NCI-H510A treated with DMSO at 0.1 percent for 48 hours (cell line): ENCODE measurements around the gene ATAD3A.
"Not testable (repeated sequence)": the region's sequence is repeated elsewhere in the genome, so short reads cannot be mapped to it uniquely, and the experiment has no call there.

Source experiments
- DNase-seq: peaks from one replicate; lab custom pipeline; 2025; lab: John Stamatoyannopoulos, UW

ATAD3A gene

DNA sequence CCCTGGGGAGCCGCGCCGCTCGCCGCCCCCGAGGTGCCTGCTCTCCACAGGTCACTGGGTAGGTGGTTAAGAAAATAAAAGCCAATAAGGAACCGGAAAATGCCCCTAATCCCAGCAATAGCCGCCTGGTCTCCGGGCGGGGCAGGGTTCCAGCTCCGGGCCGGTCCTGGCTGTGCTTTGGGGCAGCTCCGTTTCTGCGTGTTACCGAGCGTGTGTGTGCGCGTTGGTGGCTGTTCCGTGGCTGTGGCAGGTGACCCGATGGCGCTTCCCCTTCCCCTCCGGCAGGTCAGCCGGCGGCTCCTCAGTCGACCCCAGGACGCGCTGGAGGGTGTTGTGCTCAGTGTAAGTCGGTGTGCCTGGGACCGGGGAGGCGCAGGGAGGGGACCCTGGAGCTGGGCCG lies 11.3 kb downstream of the ATAD3A start:
- not testable (repeated sequence) for DNase-seq

DNA sequence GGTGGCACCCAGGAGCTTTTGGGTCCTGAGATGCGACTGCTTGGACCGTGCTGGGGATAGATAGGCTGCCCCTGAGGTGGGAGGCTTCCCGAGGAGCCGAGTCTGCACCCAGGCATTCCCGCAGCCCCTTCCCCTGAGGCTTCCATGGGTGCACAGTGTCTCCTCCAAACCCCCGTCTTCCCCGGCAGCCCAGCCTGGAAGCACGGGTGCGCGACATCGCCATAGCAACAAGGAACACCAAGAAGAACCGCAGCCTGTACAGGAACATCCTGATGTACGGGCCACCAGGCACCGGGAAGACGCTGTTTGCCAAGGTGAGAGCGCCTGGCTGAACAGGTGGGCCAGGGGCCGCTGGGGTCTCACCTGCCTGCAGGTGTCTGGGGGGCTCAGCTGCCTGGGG lies 11.7 kb downstream of the ATAD3A start:
- DNase-seq = not testable (repeated sequence)

DNA sequence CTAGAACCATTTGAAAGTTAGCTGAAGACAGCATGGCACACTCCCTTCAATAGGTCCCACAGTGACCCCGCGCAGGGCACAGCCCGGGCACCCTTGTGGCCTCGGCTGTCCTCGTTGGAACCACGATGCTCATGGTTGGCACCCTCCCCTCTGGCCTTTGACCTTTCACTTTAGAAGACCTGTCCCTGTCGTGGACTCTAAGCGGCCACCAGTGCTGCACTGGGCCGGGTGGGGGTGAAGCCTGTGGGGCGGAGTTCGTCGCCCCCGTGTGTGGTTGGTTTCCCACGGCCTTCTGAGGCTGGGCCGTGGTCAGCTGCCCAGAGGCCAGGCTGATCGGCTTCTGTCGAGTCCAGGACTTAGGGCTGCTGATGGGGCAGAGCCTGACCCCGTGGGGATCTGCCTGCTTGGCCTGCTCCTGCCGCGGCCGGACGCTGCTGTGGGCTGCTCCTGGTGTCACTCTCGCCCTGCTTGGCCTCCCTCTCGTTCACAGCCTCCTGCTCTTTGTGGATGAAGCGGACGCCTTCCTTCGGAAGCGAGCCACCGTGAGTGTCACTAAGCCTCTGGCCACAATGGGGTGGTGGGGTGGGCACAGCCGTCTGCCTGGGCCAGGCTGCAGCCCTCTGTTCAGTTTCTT lies 12.9 kb downstream of the ATAD3A start:
- DNase-seq = not testable (repeated sequence)

DNA sequence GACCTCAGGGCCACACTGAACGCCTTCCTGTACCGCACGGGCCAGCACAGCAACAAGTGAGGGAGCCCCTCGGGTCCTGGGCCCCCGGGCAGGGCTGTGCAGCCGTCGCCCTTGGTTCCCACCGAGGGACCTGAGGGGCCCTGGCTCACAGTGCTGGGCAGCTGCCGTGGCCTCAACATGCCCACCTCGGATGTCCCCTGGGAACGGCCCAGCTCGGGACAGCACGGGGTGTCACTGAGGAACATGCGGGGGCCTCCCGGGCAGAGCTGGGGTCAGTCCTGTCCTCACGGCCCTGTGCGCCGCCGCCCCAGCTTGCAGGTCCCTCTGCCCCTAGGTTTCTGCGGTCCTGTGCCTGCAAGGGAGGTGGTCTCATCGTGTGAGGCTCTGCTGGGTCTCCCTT lies 14.5 kb downstream of the ATAD3A start:
- not testable (repeated sequence) for DNase-seq

DNA sequence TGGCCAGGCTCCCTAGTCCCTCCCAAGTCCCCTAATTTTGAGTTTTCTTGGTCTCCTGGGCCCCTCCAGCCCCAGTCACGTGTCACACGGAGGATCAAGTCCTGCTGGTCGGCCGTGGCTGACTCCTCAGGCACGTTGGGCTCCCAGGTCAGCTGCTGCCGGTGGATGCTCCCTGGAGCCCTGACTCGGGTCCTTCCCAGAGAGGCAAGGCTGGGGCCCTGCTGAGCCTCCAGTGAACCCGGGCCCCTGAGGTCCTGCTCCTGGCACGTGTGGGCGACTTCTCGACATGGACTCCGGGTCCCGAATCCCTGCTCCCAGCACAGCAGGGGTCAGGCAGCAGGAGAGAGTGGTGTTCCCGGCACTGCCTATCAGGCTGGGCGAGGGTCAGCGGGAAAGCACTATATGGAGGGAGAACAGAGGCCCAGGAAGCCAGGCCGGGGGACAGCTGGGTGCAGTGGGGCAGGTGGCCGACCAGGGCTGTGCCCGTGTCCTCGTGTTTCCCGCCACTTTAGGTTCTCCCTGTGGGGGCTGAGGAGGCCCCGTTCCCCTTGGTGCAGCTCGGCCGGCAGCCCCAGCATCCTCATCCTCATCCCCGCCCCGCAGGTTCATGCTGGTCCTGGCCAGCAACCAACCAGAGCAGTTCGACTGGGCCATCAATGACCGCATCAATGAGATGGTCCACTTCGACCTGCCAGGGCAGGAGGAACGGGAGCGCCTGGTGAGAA lies 15.3 kb downstream of the ATAD3A start:
- no peak for DNase-seq

DNA sequence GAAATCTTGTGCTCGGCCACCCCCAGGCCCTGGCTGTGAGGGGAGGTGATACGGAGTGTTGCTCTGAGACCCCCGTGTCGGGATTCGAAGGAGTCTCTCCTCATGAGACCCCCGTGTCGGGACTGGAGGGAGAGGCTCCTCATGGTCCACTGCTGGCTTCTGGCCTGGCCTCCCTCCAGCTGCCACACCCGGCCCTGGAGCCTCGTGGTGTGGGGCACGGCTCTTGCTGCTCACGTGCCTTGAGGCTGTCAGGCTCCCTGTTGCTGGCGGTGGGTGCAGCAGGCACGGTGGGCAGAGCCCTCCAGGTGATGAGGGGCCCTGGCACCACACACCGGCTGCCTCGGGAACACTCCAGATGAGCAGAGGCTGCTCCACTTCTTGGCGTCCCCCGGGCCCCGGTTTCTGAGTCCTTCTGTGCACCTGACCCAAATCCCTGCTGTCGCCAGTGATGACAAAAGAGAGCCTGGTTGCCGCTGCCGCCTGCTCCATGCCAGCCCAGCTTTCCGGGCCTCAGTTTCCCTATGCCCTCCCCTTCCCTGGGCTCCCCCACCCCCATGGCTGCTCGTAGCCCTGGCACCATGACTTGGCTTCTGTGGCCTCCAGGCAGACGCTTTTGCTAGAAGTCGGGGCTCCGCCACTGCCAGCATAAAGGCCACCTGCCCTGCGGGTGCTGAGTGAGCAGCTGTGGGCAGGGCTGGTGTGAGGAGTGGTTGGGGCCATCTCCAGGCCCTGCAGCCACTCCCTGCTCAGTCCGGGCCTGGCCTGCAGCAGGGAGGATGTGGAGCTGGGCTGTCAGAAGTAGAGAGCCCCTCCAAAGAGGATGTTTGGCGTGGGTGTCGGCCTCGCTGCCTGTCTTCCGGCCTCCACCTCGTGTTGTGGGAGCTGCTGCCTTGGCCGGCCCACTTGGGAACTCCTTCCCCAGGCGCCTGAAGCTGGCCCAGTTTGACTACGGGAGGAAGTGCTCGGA lies 16.6 kb downstream of the ATAD3A start:
- DNase-seq = no peak

DNA sequence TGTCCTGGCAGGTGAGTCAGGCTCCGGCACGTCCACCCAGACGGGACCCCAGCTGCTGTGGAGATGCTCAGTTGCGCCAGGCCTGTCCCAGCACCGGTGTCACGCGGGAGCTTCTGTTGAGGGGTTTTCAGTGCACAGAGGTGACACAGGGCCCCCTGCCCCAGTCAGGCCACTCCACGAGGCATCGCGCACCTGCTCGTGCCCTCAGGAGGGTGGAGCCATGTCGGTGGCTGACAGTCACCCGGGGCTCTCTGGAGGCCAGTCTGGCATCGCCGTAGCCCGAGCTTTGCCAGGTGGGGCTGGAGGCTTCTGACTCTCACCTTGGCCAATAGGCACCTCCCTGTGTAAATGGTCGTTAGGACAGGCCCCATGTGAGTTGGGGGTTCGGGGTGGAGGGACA lies 17.4 kb downstream of the ATAD3A start:
- DNase-seq = no peak

DNA sequence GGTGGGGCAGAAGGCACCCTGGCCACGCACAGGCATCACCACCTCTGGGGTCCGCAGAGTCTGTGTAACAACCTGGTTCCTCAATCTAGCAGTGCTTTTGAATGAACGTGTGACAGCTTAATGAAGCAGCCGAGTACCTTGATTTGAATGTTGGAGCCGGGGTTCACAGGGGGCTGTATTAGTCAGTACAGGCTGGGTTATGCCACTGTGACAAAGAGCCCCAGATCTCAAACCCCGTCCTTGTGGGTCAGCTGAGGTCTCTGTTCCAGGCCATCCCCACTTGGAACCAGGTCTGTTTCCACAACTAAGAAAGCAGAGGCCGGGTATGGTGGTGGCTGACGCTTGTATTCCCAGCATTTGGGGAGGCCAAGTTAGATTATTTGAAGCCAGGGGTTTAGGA lies 18.0 kb downstream of the ATAD3A start:
- no peak for DNase-seq

DNA sequence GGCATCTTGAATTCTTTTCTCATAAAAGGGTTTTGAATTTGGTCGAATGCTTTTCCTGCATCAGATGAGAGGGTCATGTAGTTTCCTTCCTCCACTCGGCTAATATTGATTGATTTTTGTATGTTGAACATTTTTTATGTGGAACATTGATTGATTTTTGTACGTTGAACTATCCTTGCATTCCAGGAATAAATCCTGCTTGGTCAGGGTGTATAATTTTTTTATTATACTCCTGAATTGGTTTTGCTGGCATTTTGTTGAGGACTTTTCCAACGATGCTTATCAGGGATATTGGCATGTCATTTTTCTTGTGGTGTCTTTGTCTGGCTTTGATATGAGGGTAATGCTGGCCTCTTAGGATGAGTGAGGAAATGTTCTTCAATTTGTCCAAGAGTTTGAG lies 20.0 kb downstream of the ATAD3A start:
- no peak for DNase-seq

DNA sequence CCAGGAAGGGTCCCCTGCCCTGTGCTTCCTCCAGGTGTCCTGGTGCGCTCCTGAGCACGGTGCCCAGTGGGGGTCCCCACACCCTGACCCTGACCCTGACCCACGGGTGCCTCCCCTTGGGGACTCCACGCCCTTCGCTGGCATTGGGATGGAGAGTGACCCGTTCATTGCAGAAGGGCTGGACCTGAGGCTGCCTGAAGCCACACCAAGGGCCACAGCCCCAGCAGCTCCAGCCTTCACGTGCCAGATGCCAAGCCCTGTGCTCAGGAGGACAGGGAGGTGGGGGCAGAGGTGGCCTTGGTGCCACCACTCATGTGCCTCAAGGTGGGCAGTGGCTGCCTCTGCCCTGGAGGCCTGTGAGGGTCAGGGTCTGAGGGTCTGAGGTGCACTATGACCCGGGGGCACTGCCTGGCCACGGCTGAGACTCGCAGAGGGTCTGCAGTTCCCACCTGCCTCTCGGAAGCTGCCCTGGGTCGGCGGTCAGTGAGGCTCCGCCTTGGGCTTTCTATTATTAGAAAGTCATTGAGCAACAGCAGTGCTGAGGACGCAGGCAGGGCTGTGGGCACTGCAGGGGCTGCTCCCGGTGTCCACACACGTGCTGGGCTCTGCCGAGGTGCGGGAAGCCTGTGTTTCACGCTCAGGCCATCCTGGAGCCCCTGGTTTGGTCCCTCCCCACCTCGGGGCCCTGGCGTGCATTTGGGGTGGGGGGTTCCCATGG lies 21.4 kb downstream of the ATAD3A start:
- not testable (repeated sequence) for DNase-seq

DNA sequence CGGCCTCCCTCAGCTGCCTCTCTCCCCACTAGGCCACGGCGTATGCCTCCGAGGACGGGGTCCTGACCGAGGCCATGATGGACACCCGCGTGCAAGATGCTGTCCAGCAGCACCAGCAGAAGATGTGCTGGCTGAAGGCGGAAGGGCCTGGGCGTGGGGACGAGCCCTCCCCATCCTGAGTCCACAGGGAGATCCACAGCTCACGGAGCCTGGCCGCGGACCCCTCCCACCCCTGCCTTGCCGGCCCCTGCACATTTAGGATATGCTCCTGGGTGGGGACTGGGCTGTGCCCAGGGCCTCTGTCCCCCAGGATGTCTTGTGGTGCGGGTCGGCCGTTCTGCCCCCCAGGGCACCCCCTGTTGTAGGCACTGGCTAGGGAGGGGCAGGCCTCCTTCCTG lies 21.9 kb downstream of the ATAD3A start:
- not testable (repeated sequence) for DNase-seq

DNA sequence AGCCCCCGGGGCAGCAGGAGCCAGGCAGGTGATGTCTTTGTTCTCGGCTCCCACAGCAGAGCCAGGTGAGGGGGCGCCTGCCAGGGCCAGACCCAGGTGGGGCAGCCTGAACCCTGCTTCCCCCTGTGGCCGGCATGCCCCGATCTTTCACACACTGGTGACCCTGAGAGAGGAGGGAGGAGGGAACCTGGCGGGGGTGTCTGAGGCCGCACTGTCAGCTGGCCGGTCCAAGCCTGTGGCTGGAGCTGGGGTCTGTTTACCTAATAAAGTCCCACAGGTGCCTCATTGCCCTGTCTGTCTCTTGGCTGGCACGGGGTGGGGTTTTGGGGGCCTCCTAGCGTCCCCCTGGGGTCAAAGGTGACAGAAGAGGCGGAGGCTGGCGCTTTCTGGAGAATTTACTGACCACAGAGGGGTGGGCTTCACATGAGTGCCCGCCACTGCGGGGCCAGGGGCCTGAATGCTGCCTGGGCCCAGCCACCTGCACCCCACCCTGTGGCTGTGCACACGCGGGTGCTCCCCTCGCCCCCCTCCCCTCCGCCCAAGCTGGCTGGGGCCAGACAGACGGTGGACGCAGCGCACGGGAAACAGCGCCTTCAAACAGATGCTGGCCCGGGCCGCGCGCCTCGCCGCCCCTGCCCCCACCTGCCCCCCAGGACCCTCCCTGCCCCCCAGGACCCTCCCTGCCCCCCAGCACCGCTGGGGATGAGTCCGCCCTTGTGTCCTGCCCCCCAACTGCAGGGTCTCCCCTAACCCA lies 22.6 kb downstream of the ATAD3A start:
- no peak for DNase-seq

DNA sequence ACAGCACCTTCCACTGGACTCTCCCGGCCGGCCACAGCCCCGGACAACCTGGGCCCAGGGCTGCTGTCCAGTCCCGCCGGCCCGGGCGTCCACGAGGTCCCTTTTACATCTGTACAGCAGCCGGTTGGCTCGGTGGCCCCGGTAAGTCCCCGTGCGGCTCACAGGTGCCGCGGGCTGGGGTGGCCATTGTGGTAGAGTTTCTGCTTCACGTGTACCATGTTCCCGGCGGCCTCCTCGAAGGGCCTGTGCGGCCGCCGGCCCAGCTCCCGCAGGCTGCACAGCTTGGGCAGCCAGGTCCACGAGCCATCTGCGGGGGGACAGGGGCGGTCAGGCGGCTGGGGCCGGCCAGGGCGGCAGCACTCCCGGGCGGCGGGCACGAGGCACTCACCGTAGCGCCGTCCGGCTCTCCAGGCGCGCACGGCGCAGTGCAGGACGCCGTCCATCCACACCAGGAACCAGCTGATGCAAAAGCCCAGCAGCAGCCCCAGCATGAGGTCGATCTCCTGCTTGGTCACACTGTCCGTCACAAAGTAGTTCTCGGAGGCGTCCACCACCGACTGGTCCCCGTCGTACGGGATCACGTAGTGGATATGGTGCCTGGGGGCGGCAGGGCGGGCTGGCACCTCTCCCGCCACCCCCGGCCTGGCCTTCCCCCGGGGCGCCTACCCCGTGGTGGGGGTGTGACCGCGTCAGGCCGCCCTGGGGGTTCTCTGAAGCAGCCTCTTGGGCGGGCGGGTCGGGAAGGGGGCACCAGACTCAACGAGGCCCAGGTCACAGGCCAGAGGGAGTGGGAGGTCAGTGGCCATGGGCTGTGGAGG lies 23.4 kb downstream of the ATAD3A start:
- DNase-seq = no peak

DNA sequence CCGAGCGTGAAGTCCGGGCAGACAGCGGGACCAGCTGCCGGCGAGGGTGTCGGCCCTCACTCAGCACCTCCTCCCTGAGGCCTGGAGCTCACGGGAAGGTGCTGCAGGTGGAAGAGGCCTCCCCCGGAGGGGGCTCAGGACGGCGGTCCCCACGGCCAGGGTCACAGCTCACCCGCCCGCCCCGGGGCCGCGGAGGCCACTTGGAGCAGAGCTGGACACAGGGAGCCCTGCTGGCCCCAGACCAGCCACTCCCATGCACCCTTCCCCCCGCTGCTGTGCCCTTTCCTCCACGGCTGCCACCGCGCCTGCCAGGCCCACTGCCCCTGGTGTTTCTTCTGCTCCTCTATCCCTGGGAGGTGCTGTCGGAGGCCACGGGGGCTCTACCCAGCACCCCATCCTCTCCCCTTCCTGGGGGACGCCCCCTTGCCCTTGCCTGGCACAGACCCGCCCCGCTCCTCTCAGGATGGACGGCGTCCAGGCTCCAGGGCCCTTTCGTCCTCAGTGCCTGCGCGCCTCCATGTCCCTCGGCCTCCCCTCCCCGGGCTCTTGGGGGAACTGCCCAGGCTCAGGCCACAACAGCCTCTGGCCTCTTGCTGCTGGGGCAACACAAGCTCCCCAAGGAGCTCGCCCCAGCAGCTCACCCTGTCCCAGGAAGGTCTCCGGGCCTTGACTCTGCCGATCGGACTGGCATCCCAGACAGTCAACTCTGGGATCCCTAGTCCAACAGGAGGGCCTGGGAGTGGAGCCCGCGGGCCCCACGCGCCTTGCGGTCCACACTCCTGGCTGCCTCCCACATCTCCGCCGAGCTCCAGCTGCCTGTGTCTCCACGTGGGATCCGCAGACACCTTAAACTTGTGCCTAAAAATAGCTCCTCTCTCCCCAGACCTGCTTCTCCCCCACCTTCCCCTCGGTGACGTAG lies 24.3 kb downstream of the ATAD3A start:
- no peak for DNase-seq

DNA sequence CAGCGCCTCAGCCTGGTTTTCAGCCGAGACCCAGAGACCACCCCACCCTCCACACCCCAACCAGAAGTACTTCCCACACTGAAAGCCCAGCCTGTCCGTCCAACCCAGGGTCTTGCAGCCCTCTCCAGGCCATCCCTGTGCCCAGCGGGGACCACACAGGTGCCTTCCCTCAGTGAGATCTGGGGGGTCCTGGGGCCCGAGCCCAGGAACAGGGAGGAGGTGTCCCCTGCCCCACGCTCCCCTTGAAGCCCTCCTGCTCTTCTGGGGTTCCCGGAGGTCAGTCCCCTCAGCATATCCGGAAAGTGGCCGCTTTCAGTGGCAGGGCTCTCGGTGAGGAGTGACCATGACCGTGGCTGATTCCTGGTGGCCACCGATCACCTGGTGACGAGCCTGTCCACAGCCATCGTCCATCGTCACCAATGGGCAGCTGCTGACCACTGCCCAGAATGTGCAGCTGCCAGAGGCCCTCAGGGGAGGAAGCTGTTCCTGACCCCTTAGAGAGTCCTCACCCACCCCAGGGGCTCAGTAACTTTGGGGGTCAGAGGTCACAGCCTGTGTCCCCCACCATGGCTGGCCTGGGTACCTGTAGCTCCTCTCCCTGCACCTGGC lies 25.1 kb downstream of the ATAD3A start:
- DNase-seq = no peak

DNA sequence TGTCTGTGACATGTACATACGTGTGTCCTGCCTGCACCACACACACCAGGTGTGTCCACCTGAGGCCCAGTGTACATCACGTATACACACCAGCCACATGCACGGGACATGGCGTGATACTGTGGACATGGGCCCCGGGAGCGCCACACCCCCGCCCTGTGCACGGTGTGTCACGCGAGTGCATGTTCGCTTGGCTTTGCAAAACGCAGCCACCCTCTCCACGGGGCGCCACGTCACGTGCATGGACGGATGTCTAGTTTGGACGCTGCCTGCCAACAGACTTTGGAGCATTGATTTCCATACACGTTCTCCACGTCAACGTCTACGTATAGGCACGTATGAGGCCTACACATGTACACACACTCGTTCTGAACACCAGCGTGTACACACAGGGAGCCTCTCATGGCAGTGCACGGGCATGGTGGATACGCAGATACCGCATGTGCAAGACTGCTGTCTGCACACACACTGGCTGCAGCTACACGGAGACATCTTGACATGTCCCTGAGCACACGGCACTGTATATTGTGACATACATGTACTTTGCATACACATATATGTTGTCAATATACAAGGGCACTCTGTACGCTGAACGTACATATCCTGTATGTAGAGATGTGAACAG lies 25.8 kb downstream of the ATAD3A start:
- DNase-seq = no peak

DNA sequence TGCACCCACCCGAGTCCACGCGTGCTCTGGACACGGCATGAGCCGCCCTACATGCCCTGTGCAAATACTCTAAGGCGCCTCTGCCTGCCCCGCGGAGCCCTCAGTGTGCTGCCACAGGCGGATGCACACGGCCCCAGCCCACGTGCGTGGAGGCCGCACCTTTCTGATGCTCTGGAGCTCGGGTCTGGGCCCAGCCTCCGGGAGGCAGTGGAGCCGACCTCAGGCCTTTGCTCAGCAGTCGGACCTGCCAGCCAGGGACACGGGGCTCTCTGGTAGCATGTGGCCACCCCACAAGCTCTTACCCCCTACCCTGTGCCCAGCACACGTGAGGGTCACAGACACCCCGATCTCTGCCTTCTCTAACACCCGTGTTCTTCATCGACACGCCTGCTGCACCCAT lies 26.4 kb downstream of the ATAD3A start:
- DNase-seq = no peak

DNA sequence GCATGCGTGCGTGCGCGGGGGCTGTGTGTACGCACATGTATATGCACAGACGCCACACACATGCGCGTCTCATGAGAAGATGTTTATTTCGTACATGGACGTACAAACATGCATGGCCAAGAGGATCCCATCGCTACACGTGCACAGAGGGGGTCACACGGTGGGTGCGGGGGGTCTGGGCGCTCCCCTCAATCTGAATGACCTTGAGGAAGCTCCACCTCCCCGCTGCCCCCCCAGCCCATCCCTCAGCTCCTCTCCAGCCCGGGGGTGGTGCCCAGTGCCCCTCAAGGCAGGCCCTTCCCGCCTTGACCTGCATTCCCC lies 27.0 kb downstream of the ATAD3A start:
- no peak for DNase-seq
